NAMALWA (cell line): ENCODE data around the gene TMEM131.
"Not testable (repeated sequence)": the region's sequence is repeated elsewhere in the genome, so short reads cannot be mapped to it uniquely, and the experiment has no call there.

Source experiments
- DNase-seq: peaks from one replicate; pipeline ENCODE4 v3.0.0-alpha.2; 2015; ENCODE audit warnings: low spot score

Gene TMEM131

GRCh38 chr2:97957432-97958183, 38.1 kb downstream of the TMEM131 start:
- DNase-seq: peak; percentile 59

GRCh38 chr2:97956753-97957152, 39.0 kb downstream of the TMEM131 start:
- not testable (repeated sequence) for DNase-seq

- peak; percentile 67 for DNase-seq
Observed at GRCh38 chr2:97953853-97954252, 41.9 kb downstream of the TMEM131 start.

GRCh38 chr2:97952357-97952756, 43.4 kb downstream of the TMEM131 start:
- no peak for DNase-seq

GRCh38 chr2:97951155-97951680, 44.5 kb downstream of the TMEM131 start:
- no peak for DNase-seq

GRCh38 chr2:97950329-97951154, 45.2 kb downstream of the TMEM131 start:
- no peak for DNase-seq

GRCh38 chr2:97948926-97949325, 46.8 kb downstream of the TMEM131 start:
- no peak for DNase-seq

- no peak for DNase-seq
Observed at GRCh38 chr2:97945791-97946190, 50.0 kb downstream of the TMEM131 start.

- no peak for DNase-seq
Observed at GRCh38 chr2:97936881-97937280, 58.9 kb downstream of the TMEM131 start.

GRCh38 chr2:97936199-97936598, 59.5 kb downstream of the TMEM131 start:
- DNase-seq: peak; percentile 91

- peak; percentile 56 for DNase-seq
Observed at GRCh38 chr2:97935719-97936161, 60.0 kb downstream of the TMEM131 start.

- peak; percentile 51 for DNase-seq
Observed at GRCh38 chr2:97932975-97933662, 62.6 kb downstream of the TMEM131 start.

GRCh38 chr2:97931858-97932225, 63.9 kb downstream of the TMEM131 start:
- no peak for DNase-seq

GRCh38 chr2:97931118-97931857, 64.5 kb downstream of the TMEM131 start:
- peak; percentile 71 for DNase-seq

- DNase-seq: no peak
Observed at GRCh38 chr2:97928591-97928990, 67.2 kb downstream of the TMEM131 start.

- DNase-seq: no peak
Observed at GRCh38 chr2:97926946-97927345, 68.8 kb downstream of the TMEM131 start.

GRCh38 chr2:97924194-97924593, 71.6 kb downstream of the TMEM131 start:
- no peak for DNase-seq

GRCh38 chr2:97919858-97920257, 75.9 kb downstream of the TMEM131 start:
- no peak for DNase-seq

- no peak for DNase-seq
Observed at GRCh38 chr2:97918818-97919217, 76.9 kb downstream of the TMEM131 start.

GRCh38 chr2:97917668-97918067, 78.1 kb downstream of the TMEM131 start:
- not testable (repeated sequence) for DNase-seq

GRCh38 chr2:97914691-97915213, 81.0 kb downstream of the TMEM131 start:
- DNase-seq: peak; percentile 25
